GM08714 (cell line): ENCODE measurements around the gene SAMD13.

Source experiments
- H3K4me3 ChIP-seq: fragments of 200-500 bp; sonication (Bioruptor generic); 2 replicates; pipeline ENCODE4 v1.5.1; 2014; ENCODE audit warnings: mild to moderate bottlenecking, low read length, inconsistent platforms
- ZNF274 ChIP-seq: IDR thresholded peaks from 2 replicates; pipeline ENCODE4 v1.6.1; 2012; ENCODE audit warnings: mild to moderate bottlenecking, low read depth, low read length

Gene SAMD13

GRCh38 chr1:84301004-84301784 lies at the start of gene SAMD13:
SAMD13 (plus strand) TSS chr1:84301708; CDS start chr1:84303235, 1,527 bp downstream.
- peak within 1 kb of the TSS; percentile 66 for H3K4me3 ChIP-seq
- TF ChIP-seq ZNF274, result no peak

DNA sequence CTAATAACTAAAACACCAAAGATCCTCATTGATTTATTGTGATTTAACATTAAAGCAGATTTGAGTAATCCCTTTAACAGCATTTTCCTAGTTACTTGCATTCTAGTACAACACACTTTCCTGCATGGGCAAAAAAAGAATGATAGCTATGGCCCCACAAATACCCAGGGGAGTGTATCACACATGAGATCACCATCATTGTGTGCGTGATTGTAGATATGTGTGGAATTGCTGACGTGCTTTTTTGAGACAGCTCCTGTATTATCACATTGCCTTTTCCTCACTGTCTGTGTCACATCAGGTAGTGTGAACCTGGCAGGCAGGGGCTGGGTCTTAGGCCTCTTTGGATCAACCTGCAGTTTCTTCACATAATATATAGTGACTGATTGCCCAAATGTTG lies 48.5 kb upstream of the SAMD13 start:
- TF ChIP-seq ZNF274, result no peak
- H3K4me3 ChIP-seq, result no peak overlapping the region

DNA sequence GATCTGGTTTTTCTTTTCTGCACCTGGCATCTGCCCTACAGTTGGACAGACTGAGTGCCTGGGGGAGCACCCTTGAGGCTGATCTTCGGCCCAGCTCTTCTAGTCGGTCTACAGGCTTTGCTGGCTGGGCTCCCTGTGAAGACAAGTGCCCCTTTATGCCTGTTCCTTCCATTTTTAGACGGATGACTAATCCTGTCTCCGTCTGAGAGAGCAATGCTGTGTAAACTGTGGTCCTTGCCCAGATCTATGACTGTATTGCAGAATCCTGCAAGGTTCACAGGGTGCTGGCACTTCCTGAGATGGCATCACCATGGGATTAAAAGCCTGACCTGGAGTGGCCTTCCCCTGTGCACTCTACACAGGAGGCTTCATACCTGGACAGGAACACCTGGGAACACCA lies 47.6 kb upstream of the SAMD13 start:
- H3K4me3 ChIP-seq, result no peak overlapping the region
- no peak for TF ChIP-seq ZNF274

GRCh38 chr1:84254703-84255238 lies 46.7 kb upstream of the SAMD13 start:
- TF ChIP-seq ZNF274, result no peak
- H3K4me3 ChIP-seq, result no peak overlapping the region

DNA sequence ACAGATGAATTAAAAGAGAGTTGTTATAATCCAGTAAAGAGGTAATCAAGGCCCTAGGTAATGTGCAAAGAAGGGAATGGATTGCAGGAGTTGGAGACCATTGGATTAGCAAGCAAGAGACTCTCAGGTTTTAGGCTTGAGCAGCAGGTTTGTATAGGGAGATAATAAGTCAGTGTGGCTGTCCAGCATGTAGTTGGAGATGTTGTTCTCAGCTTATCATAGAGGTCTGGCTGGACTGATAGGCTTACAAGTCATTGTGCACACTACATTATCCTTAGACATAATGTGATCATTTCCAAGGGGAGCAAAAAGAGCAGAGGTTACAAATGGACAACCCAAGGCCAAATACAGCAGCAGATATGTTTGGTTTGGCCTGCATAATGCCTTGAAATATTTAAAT lies 45.9 kb upstream of the SAMD13 start:
- H3K4me3 ChIP-seq, result no peak overlapping the region
- TF ChIP-seq ZNF274, result no peak

- no peak overlapping the region for H3K4me3 ChIP-seq
- no peak for TF ChIP-seq ZNF274
Measured at GRCh38 chr1:84257617-84258016, 43.9 kb upstream of the SAMD13 start.

DNA sequence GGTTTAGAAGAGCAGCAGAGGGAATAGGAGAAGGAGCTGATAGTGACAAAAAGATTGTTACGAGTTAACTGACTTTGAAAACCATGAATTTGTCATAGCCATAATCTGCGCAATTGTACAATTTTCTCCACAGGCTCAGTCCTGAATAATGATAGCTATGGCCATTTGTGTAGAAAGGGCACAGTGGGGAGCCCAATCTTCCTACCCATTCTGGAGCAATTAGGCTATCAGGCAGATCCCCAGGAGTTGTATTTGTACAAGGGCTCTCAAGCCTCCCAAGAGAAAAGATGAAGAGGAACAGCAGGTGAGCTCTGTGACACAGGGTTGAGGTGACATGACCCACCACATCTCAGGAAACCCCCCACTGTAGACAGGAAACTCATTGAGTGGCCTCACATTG lies 42.1 kb upstream of the SAMD13 start:
- no peak overlapping the region for H3K4me3 ChIP-seq
- TF ChIP-seq ZNF274, result no peak

- no peak for TF ChIP-seq ZNF274
- H3K4me3 ChIP-seq, result no peak overlapping the region
Measured at GRCh38 chr1:84259989-84260388, 41.5 kb upstream of the SAMD13 start.

DNA sequence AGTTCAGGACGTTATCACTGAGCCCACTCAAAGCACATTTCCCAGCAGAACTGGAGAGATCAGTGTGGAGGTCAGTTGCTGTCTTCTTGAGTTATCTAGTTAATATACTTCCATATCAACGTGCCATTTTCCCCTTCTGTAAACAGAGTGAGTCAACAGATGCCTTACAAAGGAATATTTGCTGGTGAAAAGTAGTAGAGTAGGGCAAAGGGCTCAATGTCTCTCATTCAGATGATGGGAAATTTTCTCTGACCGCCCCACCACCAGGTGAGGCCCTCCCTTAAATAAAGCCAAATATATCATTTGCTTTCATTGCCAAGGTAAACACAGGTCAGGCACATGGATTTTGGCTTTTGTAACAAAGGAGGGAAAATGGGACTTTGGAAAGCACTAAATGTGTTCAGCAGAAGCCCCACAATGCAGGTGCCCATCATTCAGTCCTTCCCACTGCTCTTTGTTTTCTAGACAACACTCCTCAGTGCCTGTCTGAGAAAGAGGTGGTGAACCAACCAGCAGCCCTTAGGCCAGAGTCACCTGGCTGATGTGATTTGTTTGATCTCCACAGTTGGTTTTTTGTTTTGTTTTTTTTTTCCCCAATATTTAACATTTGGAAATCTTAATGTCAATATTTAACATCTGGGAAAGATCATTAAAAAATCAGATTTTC lies 40.5 kb upstream of the SAMD13 start:
- no peak for TF ChIP-seq ZNF274
- no peak overlapping the region for H3K4me3 ChIP-seq

- no peak for TF ChIP-seq ZNF274
- no peak overlapping the region for H3K4me3 ChIP-seq
Measured at GRCh38 chr1:84264961-84265360, 36.5 kb upstream of the SAMD13 start.

- TF ChIP-seq ZNF274, result no peak
- no peak overlapping the region for H3K4me3 ChIP-seq
Measured at GRCh38 chr1:84265867-84266266, 35.6 kb upstream of the SAMD13 start.

DNA sequence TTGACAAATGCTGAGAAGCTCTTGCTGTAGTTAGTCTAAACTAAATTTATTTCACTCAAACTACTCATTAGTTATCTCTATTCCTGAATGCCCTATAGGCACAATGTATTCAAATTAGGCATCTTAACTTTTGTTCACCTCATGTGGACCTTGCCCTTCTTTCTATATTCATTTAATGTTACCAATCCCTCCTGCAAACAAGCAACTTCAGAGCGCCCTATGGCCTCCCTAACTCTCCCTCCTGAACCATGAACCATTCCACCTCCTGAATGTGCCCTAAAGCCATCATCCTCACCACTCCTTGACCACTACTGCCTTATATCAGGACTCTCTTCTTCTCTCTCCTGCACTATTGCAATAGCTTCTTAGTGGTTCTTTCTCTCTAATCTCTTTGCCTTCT lies 34.8 kb upstream of the SAMD13 start:
- no peak overlapping the region for H3K4me3 ChIP-seq
- no peak for TF ChIP-seq ZNF274

DNA sequence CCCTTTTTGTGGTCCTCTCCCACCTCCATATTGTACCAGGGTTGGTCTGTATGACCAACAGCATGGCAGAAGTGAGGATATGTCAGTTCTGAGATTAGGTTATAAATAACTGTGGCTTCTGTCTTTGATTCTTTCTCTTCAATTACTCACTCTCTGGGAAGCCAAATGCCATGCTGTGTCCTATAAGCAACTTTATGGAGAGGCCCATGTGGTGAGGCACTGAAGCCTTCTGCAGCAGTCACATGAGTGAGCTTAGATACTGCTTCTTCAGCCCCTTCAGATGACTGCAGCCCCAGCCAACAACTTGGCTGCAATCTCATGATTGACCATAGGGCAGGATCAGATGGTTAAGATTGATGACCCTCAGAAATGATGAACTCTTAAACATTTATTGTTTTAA lies 34.0 kb upstream of the SAMD13 start:
- no peak for TF ChIP-seq ZNF274
- no peak overlapping the region for H3K4me3 ChIP-seq

DNA sequence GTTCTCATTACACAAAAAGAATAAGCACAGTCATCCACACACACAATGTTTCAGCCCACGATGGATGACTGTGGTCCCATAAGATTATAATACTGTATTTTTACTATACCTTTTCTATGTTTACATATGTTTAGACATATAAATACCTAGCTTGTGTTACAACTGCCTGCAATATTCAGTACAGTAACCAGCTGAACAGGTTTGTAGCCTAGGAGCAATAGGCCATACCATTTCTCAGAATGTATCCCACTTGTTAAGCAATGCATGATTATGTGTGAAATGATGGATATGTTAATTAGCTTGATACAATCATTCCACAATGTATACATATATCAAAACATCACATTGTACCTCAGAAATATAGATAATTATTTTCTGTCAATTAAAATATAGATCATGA lies 33.2 kb upstream of the SAMD13 start:
- no peak for TF ChIP-seq ZNF274
- no peak overlapping the region for H3K4me3 ChIP-seq

GRCh38 chr1:84269306-84269705 lies 32.2 kb upstream of the SAMD13 start:
- TF ChIP-seq ZNF274, result no peak
- H3K4me3 ChIP-seq, result no peak overlapping the region
